Neuron (in vitro differentiated cells): ENCODE results near the gene CHADL.

ENCODE experiments used
- H2AFZ ChIP-seq: one replicate; pipeline ENCODE4 v1.6.1; 2013; ENCODE audit warnings: low read depth, mild to moderate bottlenecking, inconsistent platforms, low read length, moderate library complexity
- H3K27me3 ChIP-seq: one replicate; pipeline ENCODE4 v1.6.1; 2013; ENCODE audit warnings: low read length; ENCODE audit not compliant: insufficient read depth
- H3K36me3 ChIP-seq: one replicate; pipeline ENCODE4 v1.6.1; 2013; ENCODE audit warnings: low read length; ENCODE audit not compliant: insufficient read depth
- H3K4me1 ChIP-seq: one replicate; pipeline ENCODE4 v1.6.1; 2013; ENCODE audit warnings: low read length; ENCODE audit not compliant: insufficient read depth
- H3K4me3 ChIP-seq: 2 replicates; pipeline ENCODE4 v1.5.1; 2013; ENCODE audit warnings: mild to moderate bottlenecking, low read length, moderate library complexity
- H3K9me3 ChIP-seq: one replicate; pipeline ENCODE4 v1.6.1; 2013; ENCODE audit warnings: low read length

Gene CHADL

DNA sequence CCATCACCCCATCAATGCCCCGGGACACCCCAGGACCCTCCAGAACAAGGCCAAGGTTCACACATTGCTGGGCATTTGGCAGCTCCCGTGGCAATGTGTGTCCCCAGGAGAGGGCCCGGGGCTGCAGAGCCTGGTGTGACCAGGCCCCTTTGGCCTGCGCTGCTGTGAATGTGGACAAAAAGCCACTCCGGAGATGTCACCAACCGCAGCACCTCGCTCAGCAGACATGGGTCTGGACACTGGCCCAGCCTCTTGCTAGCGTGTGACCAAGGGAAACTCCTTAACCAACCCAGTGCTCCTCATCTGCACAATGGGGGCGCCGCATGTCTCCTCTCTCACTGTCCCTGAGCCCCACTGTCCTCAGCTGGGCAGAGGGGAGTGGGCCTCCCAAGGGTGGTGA lies 8.0 kb upstream of the CHADL start:
- Histone ChIP-seq H3K36me3 (peaks cover 73% of the 10 kb centered on the region), H3K4me1 (no peaks in the 10 kb centered on the region), H3K9me3 (no peaks in the 10 kb centered on the region), H2AFZ (no peak overlapping the region), H3K27me3 (no peaks in the 10 kb centered on the region), H3K4me3 (no peak overlapping the region)

DNA sequence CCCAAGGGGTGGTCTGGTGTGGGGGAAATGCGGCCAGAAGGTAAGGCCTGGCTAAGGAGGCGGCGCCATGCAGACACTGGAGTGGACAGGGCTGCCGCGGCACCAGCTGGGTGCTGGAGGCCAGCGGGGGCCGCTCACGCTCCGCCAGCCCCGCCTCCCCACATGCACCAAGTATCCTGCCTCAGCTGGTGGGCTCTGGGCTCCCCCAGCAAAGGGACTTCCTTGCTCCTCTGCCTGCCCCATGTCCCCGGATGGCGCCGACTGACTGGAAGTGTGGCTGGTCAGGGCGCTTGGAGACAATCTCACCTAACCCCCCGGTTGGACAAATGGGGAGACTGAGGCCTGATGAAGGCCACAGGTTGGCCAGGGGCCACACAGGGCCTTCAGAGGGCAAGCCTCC lies 7.6 kb upstream of the CHADL start:
- no peak overlapping the region for H2AFZ ChIP-seq
- peaks cover 72% of the 10 kb centered on the region for H3K36me3 ChIP-seq
- no peaks in the 10 kb centered on the region for H3K4me1 ChIP-seq
- H3K4me3 ChIP-seq, result no peak overlapping the region
- no peaks in the 10 kb centered on the region for H3K27me3 ChIP-seq
- no peaks in the 10 kb centered on the region for H3K9me3 ChIP-seq

DNA sequence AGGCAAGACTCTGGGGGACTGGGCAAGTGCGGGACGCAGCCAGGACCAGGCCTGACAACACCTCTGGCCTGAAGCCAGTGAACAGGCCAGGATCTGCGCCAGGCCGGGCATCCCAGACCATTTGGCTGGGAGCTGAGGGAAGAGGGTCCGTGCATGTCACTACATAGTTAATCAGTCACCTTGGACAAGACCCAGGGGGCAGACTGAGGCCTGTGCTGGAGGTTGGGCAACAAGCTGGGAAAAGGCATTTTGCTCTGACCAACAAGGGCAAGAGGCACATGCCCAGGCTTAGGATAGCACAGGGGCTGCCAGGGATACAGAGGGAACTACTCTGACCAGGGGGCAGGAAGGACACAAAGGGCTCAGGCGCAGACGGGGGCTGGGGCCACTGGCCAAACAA lies 7.0 kb upstream of the CHADL start:
- Histone ChIP-seq H3K36me3 (peaks cover 65% of the 10 kb centered on the region), H3K27me3 (no peaks in the 10 kb centered on the region), H2AFZ (no peak overlapping the region), H3K4me3 (no peak overlapping the region), H3K4me1 (no peaks in the 10 kb centered on the region), H3K9me3 (no peaks in the 10 kb centered on the region)

DNA sequence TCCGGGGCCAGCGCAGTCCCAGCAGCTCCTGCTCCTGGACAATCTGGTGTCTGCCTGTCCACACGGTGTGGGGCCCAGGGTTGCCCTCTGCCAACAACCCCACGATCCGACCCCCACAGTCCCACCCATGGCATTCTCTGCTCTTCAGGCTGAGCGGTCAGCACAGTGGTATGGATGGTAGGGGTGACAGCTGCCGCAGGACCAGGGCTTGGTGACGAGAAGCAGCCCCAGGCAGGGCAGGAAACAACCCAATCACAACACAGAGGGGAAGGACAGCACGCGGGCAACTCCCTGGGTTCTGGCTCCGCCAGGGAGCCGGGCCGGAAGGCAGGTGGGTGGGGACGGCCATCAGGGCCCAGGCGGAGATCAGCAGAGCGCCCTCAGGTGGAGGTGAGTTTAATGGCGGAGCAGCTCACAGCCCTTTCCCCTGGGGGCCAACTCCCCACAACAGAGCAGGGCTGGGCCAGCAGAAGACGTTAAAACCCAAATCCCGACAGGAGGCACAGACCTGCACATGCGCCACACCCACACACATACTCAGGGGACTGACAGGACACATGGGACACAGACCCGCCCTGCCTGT lies 5.3 kb upstream of the CHADL start:
- Histone ChIP-seq H3K27me3 (no peaks in the 10 kb centered on the region), H3K36me3 (peaks cover 52% of the 10 kb centered on the region)

DNA sequence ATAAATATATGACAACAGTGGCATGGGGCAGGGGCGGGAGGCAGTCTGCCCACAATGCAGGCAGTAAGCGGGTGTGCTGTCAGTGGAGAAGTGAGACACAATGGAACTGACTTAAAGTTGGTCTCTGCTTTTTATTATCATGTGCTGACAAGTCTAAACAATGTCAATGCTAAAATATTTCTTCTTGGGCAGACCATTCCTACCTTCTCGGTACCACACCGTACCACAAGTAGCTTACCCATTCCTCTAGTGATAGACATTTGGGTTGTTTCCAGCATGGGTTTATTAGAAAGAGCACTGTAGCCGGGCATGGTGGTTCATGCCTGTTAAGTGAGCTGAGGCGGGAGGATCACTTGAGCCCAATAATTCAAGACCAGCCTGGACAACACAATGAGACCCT lies 2.6 kb upstream of the CHADL start:
- Histone ChIP-seq H3K4me3 (no peak overlapping the region), H3K36me3 (peaks cover 26% of the 10 kb centered on the region), H3K4me1 (no peaks in the 10 kb centered on the region), H3K27me3 (no peaks in the 10 kb centered on the region), H2AFZ (no peak overlapping the region), H3K9me3 (no peaks in the 10 kb centered on the region)

More for the DNA sequence above, 5.3 kb upstream of the CHADL start:
- H3K4me1 ChIP-seq, result no peaks in the 10 kb centered on the region
- H3K9me3 ChIP-seq, result no peaks in the 10 kb centered on the region
- no peak overlapping the region for H3K4me3 ChIP-seq
- H2AFZ ChIP-seq, result no peak overlapping the region

DNA sequence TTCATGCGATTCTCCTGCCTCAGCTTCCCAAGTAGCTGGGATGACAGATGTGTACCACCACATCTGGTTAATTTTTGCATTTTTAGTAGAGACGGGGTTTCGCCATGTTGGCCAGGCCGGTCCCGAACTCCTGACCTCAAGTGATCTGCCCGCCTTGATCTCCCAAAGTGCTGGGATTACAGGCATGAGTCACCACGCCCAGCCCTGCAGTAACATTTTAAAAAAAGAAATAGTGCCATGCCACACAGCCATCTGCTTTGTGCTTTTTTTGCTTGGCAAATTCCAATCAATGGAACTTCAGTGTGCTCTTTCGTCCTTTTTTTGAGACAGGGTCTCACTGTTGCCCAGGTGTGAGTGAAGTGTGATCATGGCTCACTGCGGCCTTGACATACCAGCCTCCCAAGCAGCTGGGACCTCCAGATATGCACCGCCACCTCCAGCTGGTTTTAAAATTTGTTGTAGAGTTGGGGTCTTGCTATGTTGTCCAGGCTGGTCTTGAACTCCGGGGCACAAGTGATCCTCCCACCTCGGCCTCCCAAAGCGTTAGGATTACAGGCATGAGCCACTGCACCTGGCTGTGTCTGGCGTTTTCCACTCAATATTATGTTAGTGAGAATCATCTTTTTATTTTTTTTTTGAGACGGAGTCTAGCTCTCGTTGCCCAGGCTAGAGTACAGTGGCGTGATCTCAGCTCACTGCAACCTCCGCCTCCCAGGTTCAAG lies 1.8 kb upstream of the CHADL start:
- H3K4me3 ChIP-seq, result no peak overlapping the region
- peaks cover 18% of the 10 kb centered on the region for H3K36me3 ChIP-seq
- no peak overlapping the region for H2AFZ ChIP-seq
- no peaks in the 10 kb centered on the region for H3K27me3 ChIP-seq
- no peaks in the 10 kb centered on the region for H3K4me1 ChIP-seq
- H3K9me3 ChIP-seq, result no peaks in the 10 kb centered on the region

DNA sequence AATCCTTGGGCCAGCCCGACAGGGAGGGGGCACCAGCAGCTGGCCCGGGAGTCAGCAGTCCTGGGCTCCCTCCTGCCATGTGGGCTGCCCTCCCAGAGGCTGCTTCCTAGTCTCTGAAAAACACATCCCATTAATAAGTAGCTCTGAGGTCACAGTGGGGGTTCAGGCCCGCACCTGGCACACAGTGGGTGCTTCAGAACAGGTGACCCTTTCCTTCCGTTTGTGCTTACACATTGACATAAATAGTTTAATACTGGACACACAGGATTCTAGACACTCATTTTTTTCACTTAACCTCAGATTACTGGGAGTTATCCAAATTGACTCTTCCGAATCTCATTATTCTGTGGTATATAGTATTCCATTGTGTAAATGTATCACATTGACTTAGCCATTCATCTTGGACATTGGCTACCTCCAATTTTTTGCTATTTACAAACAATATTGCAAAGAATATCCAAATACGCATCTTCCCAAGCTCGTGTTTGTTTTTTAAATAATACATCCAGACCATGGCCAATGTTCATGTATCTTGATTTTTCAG lies 474 bp upstream of the CHADL start:
- Histone ChIP-seq H3K9me3 (no peaks in the 10 kb centered on the region), H2AFZ (no peak overlapping the region), H3K36me3 (peaks cover 8% of the 10 kb centered on the region), H3K4me1 (no peaks in the 10 kb centered on the region), H3K4me3 (no peak overlapping the region), H3K27me3 (no peaks in the 10 kb centered on the region)

DNA sequence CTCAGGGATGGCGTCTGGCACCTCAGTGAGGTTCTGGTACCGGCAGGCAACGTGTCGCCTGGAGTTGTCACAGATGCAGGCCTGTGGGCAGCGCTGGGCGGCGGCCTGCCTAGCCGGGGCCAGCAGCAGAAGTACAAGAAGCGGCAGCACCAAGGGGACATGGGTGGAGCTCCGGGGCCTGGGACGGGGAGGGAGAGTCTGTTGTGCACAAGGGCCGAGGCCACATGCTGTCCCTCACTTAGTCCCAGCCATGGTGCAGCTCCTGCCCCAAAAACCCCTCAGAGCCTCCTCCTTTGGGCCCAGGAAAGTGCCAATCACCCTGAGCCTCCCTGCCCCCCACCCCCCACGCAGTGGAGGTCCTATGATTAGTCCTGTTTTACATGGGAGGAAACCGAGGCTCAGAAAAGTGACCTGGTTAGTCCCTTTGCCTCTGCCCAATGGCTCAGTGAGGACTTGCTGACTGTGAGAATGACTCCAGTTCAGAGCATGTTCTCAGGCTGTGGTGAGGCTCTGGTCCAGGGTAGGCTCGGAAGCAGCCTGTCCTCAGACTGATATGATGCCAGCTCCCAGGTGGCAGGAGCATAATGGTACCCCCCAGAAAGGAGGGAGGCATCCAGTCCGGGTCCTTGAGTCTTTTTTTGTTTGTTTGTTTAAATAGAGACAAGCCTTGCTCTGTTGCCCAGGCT lies 1.1 kb downstream of the CHADL start:
- H3K4me1 ChIP-seq, result no peaks in the 10 kb centered on the region
- no peak overlapping the region for H3K4me3 ChIP-seq
- H2AFZ ChIP-seq, result no peak overlapping the region
- no peaks in the 10 kb centered on the region for H3K36me3 ChIP-seq
- H3K9me3 ChIP-seq, result no peaks in the 10 kb centered on the region
- no peaks in the 10 kb centered on the region for H3K27me3 ChIP-seq

DNA sequence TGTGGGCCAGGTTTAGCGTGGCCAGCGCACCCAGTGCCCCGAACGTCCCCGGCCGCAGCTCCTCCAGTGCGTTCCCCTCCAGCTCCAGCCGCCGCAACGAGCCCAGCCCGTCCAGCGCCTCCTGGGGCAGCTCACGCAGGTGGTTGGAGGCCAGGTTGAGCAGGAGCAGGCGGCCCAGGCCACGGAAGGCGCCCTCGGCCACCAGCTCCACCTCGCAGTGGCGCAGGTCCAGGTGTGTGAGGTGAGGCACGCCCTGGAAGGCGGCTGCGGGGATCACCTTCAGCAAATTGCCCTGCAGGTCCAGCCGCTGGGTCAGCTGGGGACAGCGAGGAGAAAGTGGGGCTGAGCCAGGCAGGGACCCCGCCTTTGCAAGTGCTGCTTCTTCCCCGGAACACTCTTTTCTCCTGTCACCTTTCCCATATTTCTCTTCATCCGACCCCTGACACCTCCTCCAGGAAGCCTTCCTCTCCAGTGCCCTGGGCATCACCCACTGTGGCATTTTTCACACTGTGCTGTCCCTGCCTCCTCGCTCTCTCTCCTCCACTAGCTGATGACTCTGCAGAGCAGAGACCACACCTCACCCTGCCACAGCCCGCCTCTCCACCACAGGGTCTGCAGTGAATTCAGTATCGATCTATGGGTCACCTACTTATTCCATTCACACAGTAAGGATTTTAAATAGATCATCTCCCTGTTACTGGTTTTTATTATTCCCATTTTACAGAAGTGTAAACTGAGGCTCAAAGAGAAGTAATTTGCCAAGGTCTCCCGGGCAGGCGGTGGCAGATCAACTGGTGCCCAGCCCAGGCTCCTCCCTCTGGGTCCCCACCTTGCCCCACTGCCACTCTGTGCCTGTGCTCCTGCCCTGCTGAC lies 1.9 kb downstream of the CHADL start:
- Histone ChIP-seq H2AFZ (no peak overlapping the region), H3K4me1 (no peaks in the 10 kb centered on the region), H3K9me3 (no peaks in the 10 kb centered on the region), H3K27me3 (no peaks in the 10 kb centered on the region), H3K4me3 (no peak overlapping the region), H3K36me3 (no peaks in the 10 kb centered on the region)

DNA sequence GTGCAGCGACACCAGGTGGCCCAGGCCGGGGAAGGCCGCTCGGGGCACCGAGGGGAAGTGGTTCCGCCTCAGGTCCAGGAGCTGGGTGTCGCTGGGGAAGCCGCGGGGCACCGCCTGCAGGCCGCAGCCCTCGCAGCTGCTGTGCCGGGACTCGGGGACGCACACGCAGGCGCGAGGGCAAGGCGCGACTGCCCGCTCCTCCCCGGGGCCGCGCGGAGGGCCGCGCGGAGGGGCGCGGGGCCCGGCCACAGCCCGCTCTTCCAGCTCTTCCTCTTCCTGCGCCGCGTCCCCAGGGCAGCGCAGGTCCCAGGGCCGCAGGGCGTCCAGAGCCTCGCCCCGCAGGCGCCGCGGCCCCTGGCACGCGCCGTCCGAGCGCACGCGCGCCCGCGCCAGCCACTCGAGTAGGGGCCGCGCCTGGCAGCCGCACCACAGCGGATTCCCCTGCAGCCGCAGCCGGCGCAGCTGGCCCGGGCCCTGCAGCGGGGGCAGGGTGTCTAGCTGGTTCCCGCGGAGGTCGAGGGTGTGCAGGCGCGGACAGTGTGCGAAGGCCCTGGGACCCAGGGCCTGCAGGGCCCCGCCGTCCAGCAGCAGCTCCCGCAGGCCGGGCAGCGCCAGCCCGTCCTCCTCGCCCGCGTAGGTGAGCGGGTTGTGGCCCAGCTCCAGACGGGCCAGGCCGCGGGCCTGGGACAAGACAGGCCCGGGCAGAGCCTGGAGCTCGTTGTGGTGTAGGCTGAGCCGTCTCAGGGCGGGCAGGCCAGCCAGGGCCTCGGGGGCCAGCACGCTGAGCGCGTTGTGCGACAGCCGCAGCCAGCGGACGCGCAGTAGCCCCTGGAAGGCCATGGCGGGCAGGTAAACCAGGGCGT lies 2.8 kb downstream of the CHADL start:
- H2AFZ ChIP-seq, result no peak overlapping the region
- H3K4me1 ChIP-seq, result no peaks in the 10 kb centered on the region
- H3K9me3 ChIP-seq, result no peaks in the 10 kb centered on the region
- no peaks in the 10 kb centered on the region for H3K27me3 ChIP-seq
- no peak overlapping the region for H3K4me3 ChIP-seq
- H3K36me3 ChIP-seq, result no peaks in the 10 kb centered on the region

DNA sequence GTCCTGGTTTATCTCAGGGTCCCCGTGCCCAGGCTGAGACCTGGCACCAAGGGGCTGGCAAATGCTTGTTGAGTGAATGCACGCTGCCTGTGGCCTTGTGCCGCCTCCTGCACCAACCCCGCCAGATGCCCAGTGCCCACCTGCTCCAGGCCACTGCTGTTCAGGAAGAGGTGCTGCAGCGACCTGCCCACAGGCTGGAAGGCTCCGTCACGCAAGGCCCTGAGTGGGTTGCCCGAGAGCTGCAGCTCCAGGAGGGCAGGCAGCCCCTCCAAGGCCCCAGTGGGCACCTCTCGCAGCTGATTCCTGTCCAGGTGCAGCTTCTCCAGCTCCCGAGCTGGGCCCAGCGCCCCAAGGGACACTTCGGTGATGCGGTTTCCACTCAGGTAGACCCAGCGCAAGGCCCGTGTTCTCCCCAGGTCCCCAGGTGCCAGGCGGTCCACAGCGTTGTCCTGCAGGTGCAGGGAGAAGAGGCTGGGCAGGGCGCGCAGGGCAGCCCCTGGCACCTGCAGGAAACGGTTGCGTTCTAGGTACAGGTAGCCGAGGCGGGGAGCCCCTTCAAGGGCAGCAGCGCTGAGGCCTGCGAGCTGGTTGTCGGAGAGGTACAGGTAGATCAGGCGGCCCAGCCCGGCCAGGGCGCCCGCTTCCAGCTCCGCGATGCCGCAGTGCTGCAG lies 3.6 kb downstream of the CHADL start:
- Histone ChIP-seq H3K36me3 (no peaks in the 10 kb centered on the region), H3K4me1 (no peaks in the 10 kb centered on the region), H3K9me3 (no peaks in the 10 kb centered on the region), H2AFZ (no peak overlapping the region), H3K4me3 (no peak overlapping the region), H3K27me3 (no peaks in the 10 kb centered on the region)
